Cortex of kidney (tissue), 1 donor: ENCODE results near the gene NFAT5.
A peak's percentile ranks its signal among the peaks of the same experiment; 100 is the strongest.
"Not testable (repeated sequence)": the region's sequence is repeated elsewhere in the genome, so short reads cannot be mapped to it uniquely, and the experiment has no call there.

Source experiments
- DNase-seq: peaks from one replicate; lab custom pipeline; 2025; lab: John Stamatoyannopoulos, UW

Gene NFAT5

GRCh38 chr16:69565671-69566239, at the start of gene NFAT5:
Gene NFAT5 (plus strand): TSS chr16:69565966. CDS start chr16:69566302, 336 bp downstream.
- DNase-seq, result peak; percentile 68

GRCh38 chr16:69517914-69518313, 47.9 kb upstream of the NFAT5 start:
- not testable (repeated sequence) for DNase-seq

GRCh38 chr16:69520413-69520799, 45.4 kb upstream of the NFAT5 start:
- no peak for DNase-seq

GRCh38 chr16:69520800-69521602, 44.8 kb upstream of the NFAT5 start:
- no peak for DNase-seq

DNA sequence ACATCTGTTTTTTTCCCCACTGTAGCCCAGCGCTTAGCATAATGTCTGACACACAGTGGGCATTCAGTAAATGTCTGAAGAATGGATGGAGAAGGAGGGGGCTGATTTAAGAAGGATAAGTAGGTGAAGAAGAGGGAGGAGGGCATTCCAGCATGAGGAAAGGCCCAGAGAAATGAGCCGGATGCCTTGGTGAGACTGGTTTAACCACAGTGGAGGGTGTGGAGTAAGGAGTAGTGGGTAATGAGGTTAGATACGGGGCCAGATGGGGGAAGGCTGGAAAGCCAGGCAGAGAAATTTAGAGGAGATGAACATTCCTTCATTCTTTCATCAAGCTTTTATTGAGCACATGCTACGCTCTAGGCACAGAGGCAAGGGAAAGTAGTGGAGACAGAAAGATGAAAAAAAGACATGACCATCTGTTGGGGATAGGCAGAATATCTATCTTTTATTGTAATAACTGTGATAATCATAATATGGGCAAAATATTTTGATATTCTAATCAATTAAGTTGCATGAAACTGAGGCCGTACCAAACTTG, 43.7 kb upstream of the NFAT5 start:
- no peak for DNase-seq

GRCh38 chr16:69522732-69523404, 42.9 kb upstream of the NFAT5 start:
- DNase-seq, result no peak

- no peak for DNase-seq
These were observed 42.0 kb upstream of the NFAT5 start for GRCh38 chr16:69523566-69524305.

DNA sequence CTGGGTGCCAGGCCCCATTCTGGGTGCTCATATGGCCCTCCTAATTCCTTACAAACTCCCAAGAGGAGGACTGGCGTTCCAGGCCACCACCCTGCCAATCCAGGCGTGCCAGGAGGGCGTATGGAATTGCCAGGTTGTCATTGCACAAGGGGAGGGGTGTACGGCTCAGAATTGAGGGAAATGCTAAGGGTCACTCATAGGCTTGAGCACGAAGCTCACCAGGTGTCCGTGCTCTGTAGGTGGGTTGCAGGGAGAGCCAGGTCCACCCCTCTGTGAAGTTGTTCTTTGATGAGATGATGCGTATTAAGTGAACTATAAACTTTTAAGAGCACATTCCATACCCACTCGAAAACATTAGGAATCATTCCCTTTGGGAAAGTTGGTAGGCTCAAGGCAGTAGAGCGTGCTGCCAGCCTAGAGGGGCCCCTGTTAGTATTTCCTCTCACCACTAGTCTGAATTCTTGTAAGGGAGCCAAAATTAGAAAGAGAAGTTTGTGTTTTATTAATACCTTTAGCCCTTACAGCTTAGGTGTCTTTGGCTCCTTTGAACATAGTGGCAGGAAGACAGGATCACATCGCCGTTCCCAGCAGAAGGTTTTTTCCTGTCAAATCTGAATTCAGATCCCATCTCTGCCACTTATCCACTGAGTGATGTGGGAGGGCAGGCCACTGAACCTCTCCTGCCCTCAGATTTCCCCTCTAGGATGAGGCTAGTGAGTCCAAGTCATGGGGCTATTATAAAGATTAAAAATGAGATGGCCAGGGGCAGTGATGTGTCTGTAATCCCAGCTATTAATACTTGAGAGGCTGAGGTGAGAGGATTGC, 38.7 kb upstream of the NFAT5 start:
- DNase-seq, result no peak

- no peak for DNase-seq
These were observed 33.8 kb upstream of the NFAT5 start for GRCh38 chr16:69531988-69532387.

DNA sequence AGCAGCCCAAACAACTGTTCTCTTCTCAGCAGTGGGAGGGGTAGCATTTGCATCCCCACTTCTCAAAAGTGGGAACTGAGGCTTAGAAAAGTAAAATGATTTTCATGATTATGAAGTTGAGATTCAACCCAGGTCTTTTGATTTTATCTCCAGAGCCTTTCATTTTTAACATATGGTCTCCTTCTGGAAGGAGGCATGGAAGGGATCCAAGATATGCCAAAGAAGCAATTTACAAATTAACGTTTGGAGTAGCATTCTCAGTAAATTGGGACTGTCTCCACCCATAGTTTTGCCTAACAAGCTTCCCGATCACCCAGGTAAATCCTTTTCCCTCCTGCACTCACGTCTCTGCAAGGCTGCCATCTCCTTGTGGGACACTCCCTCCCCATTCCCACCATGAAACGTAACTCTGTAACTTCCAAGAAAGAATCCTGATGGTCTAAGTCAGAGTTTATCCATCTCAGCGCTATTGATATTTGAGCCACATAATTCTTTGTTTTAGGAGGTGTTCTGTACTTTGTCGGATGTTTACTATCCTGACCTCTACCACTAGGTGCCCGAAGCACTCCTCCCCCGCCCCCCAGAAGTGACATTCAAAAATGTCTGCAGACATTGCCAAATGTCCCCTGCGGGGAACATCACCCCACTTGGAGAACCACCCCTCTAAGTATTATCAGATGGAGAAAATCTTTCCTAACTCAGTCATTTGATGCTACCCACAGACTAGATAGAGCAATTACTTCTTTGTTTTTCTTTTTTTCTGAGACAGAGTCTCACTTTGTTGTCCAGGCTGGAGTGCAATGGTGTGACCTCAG, 32.9 kb upstream of the NFAT5 start:
- DNase-seq, result no peak

DNA sequence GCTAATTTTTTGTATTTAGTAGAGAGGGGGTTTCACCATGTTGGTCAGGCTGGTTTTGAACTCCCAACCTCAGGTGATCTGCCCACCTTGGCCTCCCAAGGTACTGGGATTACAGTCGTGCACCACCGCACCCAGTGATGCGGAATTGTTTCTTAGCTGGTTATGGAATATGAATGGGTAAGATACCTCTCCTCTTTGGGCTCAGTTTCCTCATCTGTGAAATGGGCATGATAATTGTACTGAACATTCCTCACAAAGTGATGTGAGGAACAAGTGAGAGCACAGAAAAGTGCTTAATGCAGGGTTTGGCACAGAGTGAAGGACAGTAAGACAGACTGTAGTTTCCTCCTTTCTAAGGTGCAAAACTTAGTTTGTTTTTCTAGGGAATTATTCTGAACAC, 31.0 kb upstream of the NFAT5 start:
- no peak for DNase-seq

DNA sequence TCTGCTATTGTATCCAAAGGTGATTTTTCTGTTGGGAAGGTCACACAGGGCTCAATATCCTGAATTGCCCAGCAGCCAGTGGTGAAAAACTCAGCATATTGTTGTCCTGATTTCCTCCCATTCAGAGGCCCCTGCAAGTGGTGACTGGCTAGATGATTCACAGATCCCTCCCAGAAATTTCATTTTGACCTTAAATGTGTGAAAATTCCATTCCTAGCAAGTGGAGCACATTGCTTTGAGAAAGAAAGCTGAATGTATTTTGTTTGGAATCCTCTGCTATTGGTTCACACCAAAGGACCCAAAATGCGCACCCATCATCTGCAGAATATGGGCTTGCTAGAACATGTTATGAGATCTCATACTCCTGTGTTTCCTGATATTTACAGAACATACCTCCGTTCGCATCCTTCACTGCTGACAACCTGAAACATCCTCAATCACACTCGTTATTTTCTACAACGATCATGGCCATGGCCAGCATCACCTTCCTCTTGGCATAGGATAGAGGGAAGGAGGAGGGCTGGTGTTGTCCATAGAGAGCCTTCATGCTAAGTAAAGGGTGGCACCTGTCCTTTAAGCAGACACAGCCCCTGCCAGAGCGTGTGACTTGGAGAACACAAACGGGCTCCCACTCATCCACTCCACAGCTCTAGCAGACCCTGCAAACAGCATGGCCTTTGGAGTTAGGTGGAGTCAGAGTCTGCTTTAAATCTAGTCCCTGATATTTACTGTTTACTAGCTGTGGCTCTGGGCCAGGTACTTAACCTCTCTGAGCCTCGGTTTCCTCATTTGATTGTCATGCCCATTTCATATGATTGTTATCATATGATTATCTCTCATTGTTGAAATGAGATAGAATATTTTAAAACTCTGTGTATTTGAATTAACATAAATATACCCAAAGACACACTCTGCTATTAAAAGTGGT, 30.4 kb upstream of the NFAT5 start:
- no peak for DNase-seq

DNA sequence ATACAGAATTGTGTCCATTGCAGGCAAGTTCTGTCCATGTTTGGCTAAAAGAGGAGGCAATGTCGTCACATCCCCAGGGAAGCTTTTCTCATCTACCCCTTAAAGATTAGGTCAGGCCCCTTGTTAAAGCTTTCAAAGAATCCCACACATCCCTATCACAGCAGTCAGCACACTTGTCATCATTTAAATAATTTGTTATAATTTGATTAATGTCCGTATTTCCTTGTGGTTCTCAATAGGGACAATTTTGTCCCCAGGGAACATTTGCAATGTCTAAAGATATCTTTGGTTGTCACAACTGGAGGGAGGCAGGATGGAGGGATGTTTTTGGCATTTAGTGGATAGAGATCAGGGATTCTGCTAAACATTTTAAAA, 28.1 kb upstream of the NFAT5 start:
- DNase-seq, result no peak

DNA sequence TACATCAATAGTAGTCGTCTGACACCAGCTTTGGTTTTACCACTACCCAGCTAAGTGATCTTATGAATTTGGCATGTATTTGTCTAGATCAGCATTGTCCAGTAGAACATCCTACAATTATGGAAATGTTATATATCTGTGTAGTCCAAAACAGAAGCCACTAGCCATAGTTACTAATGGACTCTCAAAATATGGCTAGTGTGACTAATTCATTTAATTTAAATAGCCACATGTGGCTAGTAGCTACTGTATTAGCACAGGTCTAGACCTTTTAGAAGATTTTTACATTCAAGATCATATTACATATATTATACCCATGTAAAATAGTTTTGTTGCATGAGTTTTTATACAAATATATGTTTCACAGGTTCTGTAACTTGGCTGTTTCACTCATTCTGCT, 27.0 kb upstream of the NFAT5 start:
- DNase-seq, result no peak

DNA sequence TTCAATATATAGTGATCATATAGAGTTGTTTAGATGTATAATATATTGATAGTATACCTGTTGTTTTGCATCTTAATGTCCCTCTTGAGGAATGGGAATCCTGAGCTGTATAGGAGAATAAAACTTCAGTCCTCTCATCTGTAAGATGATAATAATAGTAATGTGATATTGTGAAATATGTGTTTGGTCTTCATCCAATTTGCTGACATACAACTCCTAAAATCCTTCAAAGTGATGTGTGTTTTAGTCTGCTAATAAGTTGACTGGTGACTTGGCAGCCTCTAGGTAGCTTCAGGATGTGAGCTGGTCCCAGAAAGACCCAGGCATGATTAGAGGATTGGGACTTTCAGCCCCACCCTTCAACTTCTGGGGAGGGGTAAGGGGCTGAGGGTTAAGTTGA, 22.8 kb upstream of the NFAT5 start:
- DNase-seq, result no peak

- no peak for DNase-seq
These were observed 21.7 kb upstream of the NFAT5 start for GRCh38 chr16:69544088-69544487.

- not testable (repeated sequence) for DNase-seq
These were observed 19.1 kb upstream of the NFAT5 start for GRCh38 chr16:69546663-69547062.

DNA sequence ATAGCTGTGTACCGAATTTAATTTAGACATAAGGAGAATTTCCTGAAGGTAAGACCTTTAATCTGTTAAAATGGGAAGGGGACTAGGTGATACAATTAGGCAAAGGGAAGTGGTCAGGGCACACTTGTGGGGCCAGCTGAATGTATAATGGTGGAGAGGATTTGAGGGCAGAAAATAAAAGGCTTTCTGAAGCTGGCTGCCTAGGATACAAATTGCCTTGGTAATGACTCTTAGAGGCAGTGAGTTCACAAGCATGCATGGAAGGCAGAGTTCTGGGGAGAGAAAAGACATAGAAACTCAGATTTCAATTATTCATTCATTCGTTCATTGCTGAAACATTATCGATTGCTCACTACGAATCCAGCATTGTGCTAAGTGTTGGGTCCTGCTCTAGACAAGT, 12.4 kb upstream of the NFAT5 start:
- no peak for DNase-seq

DNA sequence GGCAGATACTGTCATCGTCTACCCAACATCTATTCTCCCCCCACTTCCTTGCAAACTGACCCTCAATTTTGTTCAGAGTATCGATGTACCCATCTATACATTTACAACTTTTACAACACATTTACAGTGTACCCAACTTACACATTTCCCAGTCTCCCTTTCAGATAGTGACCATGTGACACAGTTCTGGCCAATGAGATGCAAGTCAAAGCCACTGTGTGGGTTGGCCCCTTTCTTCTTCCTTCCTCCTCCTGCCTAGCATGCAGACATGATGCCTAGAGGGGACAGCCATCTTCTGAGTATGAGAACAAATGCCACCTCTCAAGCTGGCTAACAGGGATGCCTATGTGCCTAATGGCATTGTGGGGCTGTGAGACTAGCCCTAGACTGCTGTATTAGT, 11.3 kb upstream of the NFAT5 start:
- DNase-seq, result no peak
